Panc1 (cell line): ENCODE data around the gene P2RX4. TPM values are rescaled to one million over a fixed set of nuclear protein-coding genes. Genes with fewer than 3 reads are reported as not detected.

Experiments
- ATAC-seq: fragments of 200-7000 bp; cut with Tn5 transposase; 2 replicates; pipeline ENCODE4 v1.9.1; 2020; ENCODE audit warnings: mild to moderate bottlenecking, moderate library complexity
- BruUV-seq: library from RNA; stranded (reverse); fragments of 400-500 nt; replicated peaks from 2 replicates; lab custom pipeline; 2021; lab: Mats Ljungman, UMichigan
- CTCF ChIA-PET: fragments of 300-600 bp; sonication (Branson Sonifier 250); formaldehyde crosslinking; loops from one replicate; lab custom pipeline; 2022; ENCODE audit warnings: antibody characterized with exemption; lab: Charles Lee
- POLR2A ChIA-PET: fragments of 300-600 bp; sonication (Branson Sonifier 250); formaldehyde crosslinking; loops from one replicate; lab custom pipeline; 2022; ENCODE audit warnings: antibody characterized with exemption; lab: Charles Lee
- DNase-seq: peaks from one replicate; pipeline ENCODE4 v3.0.0-alpha.2; 2010; ENCODE audit warnings: low read depth, low spot score
- H3K27ac ChIP-seq: 2 replicates; pipeline ENCODE4 v1.5.1; 2011; ENCODE audit warnings: mild to moderate bottlenecking, low read length, inconsistent platforms
- H3K27me3 ChIP-seq: fragments of 200-500 bp; sonication (Bioruptor generic); 2 replicates; pipeline ENCODE4 v1.6.0; 2014; ENCODE audit warnings: low read length, inconsistent platforms; ENCODE audit not compliant: control insufficient read depth, insufficient read depth
- H3K36me3 ChIP-seq: fragments of 200-500 bp; sonication (Bioruptor generic); 2 replicates; pipeline ENCODE4 v1.5.1; 2014; ENCODE audit warnings: inconsistent platforms, mild to moderate bottlenecking, low read length, moderate library complexity; ENCODE audit not compliant: control insufficient read depth, insufficient read depth
- H3K4me1 ChIP-seq: 2 replicates; pipeline ENCODE4 v1.5.1; 2011; ENCODE audit warnings: inconsistent platforms, mild to moderate bottlenecking, low read length, moderate library complexity; ENCODE audit not compliant: control insufficient read depth, insufficient read depth
- H3K4me3 ChIP-seq, 2 experiments: 2 replicates each; pipeline ENCODE4 v1.5.1; 2011 to 2012; ENCODE audit warnings: low read depth in 2 of 2, low read length in 2 of 2, mild to moderate bottlenecking in 2 of 2, inconsistent platforms in 1 of 2, moderate library complexity in 1 of 2
- H3K9me3 ChIP-seq: fragments of 200-500 bp; sonication (Bioruptor generic); 2 replicates; pipeline ENCODE4 v1.5.1; 2014; ENCODE audit warnings: low read depth, mild to moderate bottlenecking, inconsistent platforms, low read length, moderate library complexity; ENCODE audit not compliant: control insufficient read depth, insufficient read depth
- CTCF ChIP-seq: fragments of 450-650 bp; IDR thresholded peaks from 2 replicates; pipeline ENCODE4 v1.5.1; 2017; ENCODE audit warnings: mild to moderate bottlenecking
- POLR2AphosphoS5 ChIP-seq: IDR thresholded peaks from 2 replicates; pipeline ENCODE4 v1.6.1; 2012; ENCODE audit warnings: mild to moderate bottlenecking, low read depth, low read length, moderate library complexity
- REST ChIP-seq, 2 experiments: IDR thresholded peaks; 2 replicates each; pipeline ENCODE4 v1.6.1; 2011 to 2012; ENCODE audit warnings: low read depth in 2 of 2, control low read depth in 1 of 2, low read length in 1 of 2, mild to moderate bottlenecking in 1 of 2, moderate library complexity in 1 of 2; ENCODE audit not compliant: insufficient read depth in 1 of 2
- SIN3A ChIP-seq: IDR thresholded peaks from 2 replicates; pipeline ENCODE4 v1.6.1; 2012; ENCODE audit warnings: low read depth, mild to moderate bottlenecking, low read length, moderate library complexity, borderline replicate concordance; ENCODE audit not compliant: insufficient read depth
- TCF7L2 ChIP-seq: IDR thresholded peaks from 2 replicates; pipeline ENCODE4 v1.6.1; 2011; ENCODE audit warnings: mild to moderate bottlenecking, low read depth, low read length, inconsistent platforms
- in situ Hi-C: cut with HindIII; loops from 2 replicates; pipeline ENCODE4 v1.10.0; 2016; ENCODE audit warnings: low sequenced_read_pairs, low pct_unique_long_range_greater_than_20kb
- intact Hi-C: fragments of 100-400 bp; cut with micrococcal nuclease; formaldehyde crosslinking; loops from one replicate; pipeline ENCODE4 v1.10.0; 2022; ENCODE audit not compliant: unreplicated experiment
- total RNA-seq: library from RNA; stranded (reverse); gene quantifications from one replicate; pipeline ENCODE4 v1.2.1, GENCODE V29; 2021; ENCODE audit not compliant: unreplicated experiment

P2RX4 gene
- total RNA-seq, 1 experiment from 2014 or later = 12.4 TPM

- ChIA-PET POLR2A (no interaction called here), CTCF (no interaction called here)
- TF ChIP-seq CTCF = no peak
- no peak for TF ChIP-seq TCF7L2
- TF ChIP-seq SIN3A = no peak
- no peak for TF ChIP-seq REST (IDR thresholded peaks at IDR 0.05; ENCODE audit: insufficient read depth in 1 of 2, low read depth in 2 of 2, low read length in 1 of 2)
- TF ChIP-seq POLR2AphosphoS5 = no peak
- H3K9me3 ChIP-seq = no peaks in the 10 kb centered on the region
- H3K36me3 ChIP-seq = no peaks in the 10 kb centered on the region
- H3K27me3 ChIP-seq = no peaks in the 10 kb centered on the region
- H3K4me1 ChIP-seq = no peaks in the 10 kb centered on the region
- DNase-seq = no peak
- no peak overlapping the region for H3K4me3 ChIP-seq
- no peak overlapping the region for H3K27ac ChIP-seq
- ATAC-seq = no peak
- no TSS peak for BruUV-seq
- in situ Hi-C loops = no loop called here
- intact Hi-C loops = no loop called here
These were observed 34.4 kb upstream of the P2RX4 start for GRCh38 chr12:121175383-121176119.

- Histone ChIP-seq H3K36me3 (no peaks in the 10 kb centered on the region), H3K9me3 (no peaks in the 10 kb centered on the region), H3K27ac (no peak overlapping the region), H3K4me1 (no peaks in the 10 kb centered on the region), H3K27me3 (no peaks in the 10 kb centered on the region), H3K4me3 (no peak overlapping the region)
- DNase-seq (no peak), ATAC-seq (no peak)
- intact Hi-C loops = no loop called here
- POLR2A ChIA-PET = interaction anchor here (0.6 kb wide), 1 partner anchor 27 kb away, joined by 3 read pairs; no protein-coding TSS in a partner anchor
- TF ChIP-seq SIN3A (no peak), CTCF (no peak), TCF7L2 (no peak), POLR2AphosphoS5 (no peak), REST (IDR thresholded peaks at IDR 0.05; ENCODE audit: insufficient read depth in 1 of 2, low read depth in 2 of 2, low read length in 1 of 2) (no peak)
- in situ Hi-C loops = no loop called here
- BruUV-seq = no TSS peak
- CTCF ChIA-PET = no interaction called here
These were observed 33.0 kb upstream of the P2RX4 start for GRCh38 chr12:121176826-121177529.
